ENCODE results near the gene BAZ2B. TPM values are rescaled to one million over a fixed set of nuclear protein-coding genes. Genes with fewer than 3 reads are reported as not detected.
A peak's percentile ranks its signal among the peaks of the same experiment; 100 is the strongest.

The BAZ2B gene
- total and polyA plus RNA-seq, 2 of the 13 experiments (the other 11 are each of a cell fraction or from before 2014, with no cell fraction given): 14.0 to 15.1 TPM

DNA sequence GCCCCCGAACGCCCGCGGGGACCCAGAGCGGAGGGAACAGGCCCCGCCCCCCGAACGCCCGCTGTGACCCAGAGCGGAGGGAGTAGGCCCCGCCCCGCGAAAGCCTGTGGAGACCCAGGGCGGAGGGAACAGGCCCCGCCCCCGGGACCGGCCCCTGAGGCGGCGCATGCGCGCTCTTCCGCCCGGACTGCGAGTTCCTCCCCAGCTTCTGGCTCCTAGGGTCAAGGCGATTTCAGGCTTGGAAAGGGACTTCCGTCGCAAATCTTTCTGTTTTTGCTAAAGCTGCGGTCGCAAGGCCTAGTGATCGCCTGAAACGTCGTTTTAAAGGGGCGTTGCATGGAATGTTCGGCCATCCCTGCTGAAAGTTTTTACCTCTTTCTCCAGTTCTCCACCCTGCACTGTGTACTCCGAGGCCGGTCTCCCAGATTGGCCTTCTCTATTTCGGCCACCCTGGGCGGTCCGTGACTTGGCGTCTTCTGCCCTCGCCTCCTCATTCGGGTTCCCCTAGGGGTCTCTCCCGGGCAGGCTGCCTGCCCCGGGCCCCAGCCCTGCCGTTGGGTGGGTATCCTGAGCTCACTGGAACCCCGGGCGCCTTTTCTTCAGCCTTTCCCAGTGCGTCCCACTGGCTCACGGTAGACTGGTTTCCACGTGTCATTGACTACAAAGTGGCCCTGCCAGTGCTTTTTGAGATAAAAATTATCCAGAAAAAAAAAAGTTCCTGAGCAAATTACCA lies 329.5 kb downstream of the BAZ2B start (continued):
- TF ChIP-seq RBM39 (IDR thresholded peaks at IDR 0.05; ENCODE audit: low read depth, low read length, poor library complexity, severe bottlenecking): no peak
- TF ChIP-seq, protein P1, sequence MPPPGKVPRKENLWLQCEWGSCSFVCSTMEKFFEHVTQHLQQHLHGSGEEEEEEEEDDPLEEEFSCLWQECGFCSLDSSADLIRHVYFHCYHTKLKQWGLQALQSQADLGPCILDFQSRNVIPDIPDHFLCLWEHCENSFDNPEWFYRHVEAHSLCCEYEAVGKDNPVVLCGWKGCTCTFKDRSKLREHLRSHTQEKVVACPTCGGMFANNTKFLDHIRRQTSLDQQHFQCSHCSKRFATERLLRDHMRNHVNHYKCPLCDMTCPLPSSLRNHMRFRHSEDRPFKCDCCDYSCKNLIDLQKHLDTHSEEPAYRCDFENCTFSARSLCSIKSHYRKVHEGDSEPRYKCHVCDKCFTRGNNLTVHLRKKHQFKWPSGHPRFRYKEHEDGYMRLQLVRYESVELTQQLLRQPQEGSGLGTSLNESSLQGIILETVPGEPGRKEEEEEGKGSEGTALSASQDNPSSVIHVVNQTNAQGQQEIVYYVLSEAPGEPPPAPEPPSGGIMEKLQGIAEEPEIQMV (CRISPR knock-in tag; IDR thresholded peaks at IDR 0.05; ENCODE audit: low read depth): peak; percentile 2; the same call in 1 of the 2 replicates
- no peak for TF ChIP-seq EED (CRISPR knock-in tag; IDR thresholded peaks at IDR 0.05)
- TF ChIP-seq ETV6 (CRISPR knock-in tag; conservative IDR thresholded peaks at IDR 0.05): 0 out of 2 replicates have a peak, but pooled peaks have one; percentile 33
- no peak; the same call in 1 of the 2 replicates for TF ChIP-seq NRL (CRISPR knock-in tag; IDR thresholded peaks at IDR 0.05; ENCODE audit: borderline replicate concordance)
- TF ChIP-seq PAF1 (CRISPR knock-in tag; IDR thresholded peaks at IDR 0.05): no peak
- 0 out of 2 replicates have a peak, but pooled peaks have one; percentile 9 for TF ChIP-seq ZIK1 (CRISPR knock-in tag; IDR thresholded peaks at IDR 0.05; ENCODE audit: borderline replicate concordance, low read depth)
- 0 out of 2 replicates have a peak, but pooled peaks have one; percentile 10 for TF ChIP-seq KMT2B (CRISPR knock-in tag; IDR thresholded peaks at IDR 0.05)
- no peak for TF ChIP-seq KLF15 (CRISPR knock-in tag; IDR thresholded peaks at IDR 0.05; ENCODE audit: borderline replicate concordance)
- no peak for TF ChIP-seq TP53 (CRISPR knock-in tag; conservative IDR thresholded peaks at IDR 0.05)
- TF ChIP-seq, protein P2, sequence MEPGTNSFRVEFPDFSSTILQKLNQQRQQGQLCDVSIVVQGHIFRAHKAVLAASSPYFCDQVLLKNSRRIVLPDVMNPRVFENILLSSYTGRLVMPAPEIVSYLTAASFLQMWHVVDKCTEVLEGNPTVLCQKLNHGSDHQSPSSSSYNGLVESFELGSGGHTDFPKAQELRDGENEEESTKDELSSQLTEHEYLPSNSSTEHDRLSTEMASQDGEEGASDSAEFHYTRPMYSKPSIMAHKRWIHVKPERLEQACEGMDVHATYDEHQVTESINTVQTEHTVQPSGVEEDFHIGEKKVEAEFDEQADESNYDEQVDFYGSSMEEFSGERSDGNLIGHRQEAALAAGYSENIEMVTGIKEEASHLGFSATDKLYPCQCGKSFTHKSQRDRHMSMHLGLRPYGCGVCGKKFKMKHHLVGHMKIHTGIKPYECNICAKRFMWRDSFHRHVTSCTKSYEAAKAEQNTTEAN (CRISPR knock-in tag; conservative IDR thresholded peaks at IDR 0.05): no peak
- no peak for TF ChIP-seq ZNF501 (CRISPR knock-in tag; IDR thresholded peaks at IDR 0.05)
- 0 out of 2 replicates have a peak, but pooled peaks have one; percentile 11 for TF ChIP-seq BCL6 (CRISPR knock-in tag; IDR thresholded peaks at IDR 0.05)
- TF ChIP-seq YY1 (IDR thresholded peaks at IDR 0.05; ENCODE audit: insufficient read depth, insufficient replicate concordance, low read depth, low read length): peak; percentile 5
- no peak for TF ChIP-seq ZMYM3 (CRISPR knock-in tag; IDR thresholded peaks at IDR 0.05)
- TF ChIP-seq SOX13 (IDR thresholded peaks at IDR 0.05): no peak
- no peak; a peak in 1 of 4 replicates for TF ChIP-seq SOX13 (CRISPR knock-in tag; conservative IDR thresholded peaks at IDR 0.05 in 1 of 2, IDR thresholded peaks at IDR 0.05 in 1 of 2)
- TF ChIP-seq, protein P3, sequence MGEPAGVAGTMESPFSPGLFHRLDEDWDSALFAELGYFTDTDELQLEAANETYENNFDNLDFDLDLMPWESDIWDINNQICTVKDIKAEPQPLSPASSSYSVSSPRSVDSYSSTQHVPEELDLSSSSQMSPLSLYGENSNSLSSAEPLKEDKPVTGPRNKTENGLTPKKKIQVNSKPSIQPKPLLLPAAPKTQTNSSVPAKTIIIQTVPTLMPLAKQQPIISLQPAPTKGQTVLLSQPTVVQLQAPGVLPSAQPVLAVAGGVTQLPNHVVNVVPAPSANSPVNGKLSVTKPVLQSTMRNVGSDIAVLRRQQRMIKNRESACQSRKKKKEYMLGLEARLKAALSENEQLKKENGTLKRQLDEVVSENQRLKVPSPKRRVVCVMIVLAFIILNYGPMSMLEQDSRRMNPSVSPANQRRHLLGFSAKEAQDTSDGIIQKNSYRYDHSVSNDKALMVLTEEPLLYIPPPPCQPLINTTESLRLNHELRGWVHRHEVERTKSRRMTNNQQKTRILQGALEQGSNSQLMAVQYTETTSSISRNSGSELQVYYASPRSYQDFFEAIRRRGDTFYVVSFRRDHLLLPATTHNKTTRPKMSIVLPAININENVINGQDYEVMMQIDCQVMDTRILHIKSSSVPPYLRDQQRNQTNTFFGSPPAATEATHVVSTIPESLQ (CRISPR knock-in tag; conservative IDR thresholded peaks at IDR 0.05): no peak; the same call in 1 of the 2 replicates
- no peak for TF ChIP-seq ZNF577 (CRISPR knock-in tag; IDR thresholded peaks at IDR 0.05; ENCODE audit: borderline replicate concordance, low read depth)
- TF ChIP-seq ZNF264 (CRISPR knock-in tag; IDR thresholded peaks at IDR 0.05): no peak
- TF ChIP-seq MXI1 (IDR thresholded peaks at IDR 0.05; ENCODE audit: borderline replicate concordance, low read depth, low read length): peak; percentile 18; the same call in 1 of the 3 replicates
- TF ChIP-seq ATAD3A (CRISPR knock-in tag; IDR thresholded peaks at IDR 0.05): no peak
- no peak for TF ChIP-seq MAFF (IDR thresholded peaks at IDR 0.05; ENCODE audit: low read depth, low read length)
- TF ChIP-seq GABPA (IDR thresholded peaks at IDR 0.05; ENCODE audit: low read depth, low read length): no peak
- peak; percentile 60; the same call in 1 of the 2 replicates for TF ChIP-seq GABPA (CRISPR knock-in tag; IDR thresholded peaks at IDR 0.05; ENCODE audit: low read depth)
- peak; percentile 83 for TF ChIP-seq MAZ (IDR thresholded peaks at IDR 0.05; ENCODE audit: borderline replicate concordance, low read depth, low read length)
- TF ChIP-seq MAZ (CRISPR knock-in tag; IDR thresholded peaks at IDR 0.05; ENCODE audit: low read depth): peak; percentile 23; the same call in 1 of the 2 replicates
